SIG-M5 (cell line): ENCODE data around the gene G2E3.
"Not testable (repeated sequence)": the region's sequence is repeated elsewhere in the genome, so short reads cannot be mapped to it uniquely, and the experiment has no call there.

Experiments
- DNase-seq: peaks from one replicate; lab custom pipeline; 2025; lab: John Stamatoyannopoulos, UW

G2E3 gene, protein sequence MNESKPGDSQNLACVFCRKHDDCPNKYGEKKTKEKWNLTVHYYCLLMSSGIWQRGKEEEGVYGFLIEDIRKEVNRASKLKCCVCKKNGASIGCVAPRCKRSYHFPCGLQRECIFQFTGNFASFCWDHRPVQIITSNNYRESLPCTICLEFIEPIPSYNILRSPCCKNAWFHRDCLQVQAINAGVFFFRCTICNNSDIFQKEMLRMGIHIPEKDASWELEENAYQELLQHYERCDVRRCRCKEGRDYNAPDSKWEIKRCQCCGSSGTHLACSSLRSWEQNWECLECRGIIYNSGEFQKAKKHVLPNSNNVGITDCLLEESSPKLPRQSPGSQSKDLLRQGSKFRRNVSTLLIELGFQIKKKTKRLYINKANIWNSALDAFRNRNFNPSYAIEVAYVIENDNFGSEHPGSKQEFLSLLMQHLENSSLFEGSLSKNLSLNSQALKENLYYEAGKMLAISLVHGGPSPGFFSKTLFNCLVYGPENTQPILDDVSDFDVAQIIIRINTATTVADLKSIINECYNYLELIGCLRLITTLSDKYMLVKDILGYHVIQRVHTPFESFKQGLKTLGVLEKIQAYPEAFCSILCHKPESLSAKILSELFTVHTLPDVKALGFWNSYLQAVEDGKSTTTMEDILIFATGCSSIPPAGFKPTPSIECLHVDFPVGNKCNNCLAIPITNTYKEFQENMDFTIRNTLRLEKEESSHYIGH

GRCh38 chr14:30558675-30559555 is at the start of gene G2E3:
G2E3 (plus strand) TSS chr14:30559158; CDS start chr14:30581080, 21,922 bp downstream.
- no peak for DNase-seq

DNA sequence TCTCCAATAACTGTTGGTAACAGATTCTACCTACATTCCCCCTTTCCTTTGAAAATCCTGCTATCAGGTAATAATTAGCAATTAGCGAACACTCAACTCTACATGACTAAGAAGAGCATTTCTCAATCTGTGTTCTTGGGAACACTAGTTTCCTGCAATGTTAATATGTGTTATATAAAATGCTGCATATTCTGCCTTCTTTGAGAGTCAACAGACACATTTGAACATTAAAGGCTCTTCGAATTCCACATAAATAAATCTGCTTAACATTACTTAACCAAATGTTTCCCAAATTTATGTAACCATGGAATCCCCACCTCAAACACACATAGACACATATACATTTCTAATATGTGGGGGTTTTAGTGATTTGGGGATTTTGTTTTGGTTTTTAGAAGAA is 41.2 kb upstream of the G2E3 start:
- DNase-seq = no peak

GRCh38 chr14:30518867-30519560 is 39.9 kb upstream of the G2E3 start:
- DNase-seq = no peak

DNA sequence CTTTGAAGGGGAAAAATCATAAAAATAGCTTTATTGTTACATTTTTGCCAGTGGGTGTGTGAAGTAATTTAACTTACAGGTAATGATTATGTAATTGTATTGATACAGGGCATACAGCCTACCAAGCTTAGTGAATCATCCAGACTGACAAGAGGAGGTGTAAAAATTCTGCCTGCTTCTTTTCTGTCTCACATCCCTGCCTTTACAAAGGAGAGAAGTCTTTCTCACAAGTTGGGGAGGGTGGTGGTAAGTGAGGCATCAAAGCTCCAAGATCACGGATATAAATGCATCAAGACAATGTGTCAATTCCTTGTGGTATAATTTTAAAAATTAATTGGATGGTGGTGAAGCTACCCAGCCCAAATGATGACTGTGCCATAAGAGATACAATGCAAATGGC is 39.0 kb upstream of the G2E3 start:
- DNase-seq = no peak

- no peak for DNase-seq
Observed at GRCh38 chr14:30520536-30520935, 38.4 kb upstream of the G2E3 start.

GRCh38 chr14:30521899-30522736 is 36.8 kb upstream of the G2E3 start:
- no peak for DNase-seq

GRCh38 chr14:30525833-30526232 is 33.1 kb upstream of the G2E3 start:
- DNase-seq = no peak

GRCh38 chr14:30527196-30527595 is 31.8 kb upstream of the G2E3 start:
- DNase-seq = no peak

DNA sequence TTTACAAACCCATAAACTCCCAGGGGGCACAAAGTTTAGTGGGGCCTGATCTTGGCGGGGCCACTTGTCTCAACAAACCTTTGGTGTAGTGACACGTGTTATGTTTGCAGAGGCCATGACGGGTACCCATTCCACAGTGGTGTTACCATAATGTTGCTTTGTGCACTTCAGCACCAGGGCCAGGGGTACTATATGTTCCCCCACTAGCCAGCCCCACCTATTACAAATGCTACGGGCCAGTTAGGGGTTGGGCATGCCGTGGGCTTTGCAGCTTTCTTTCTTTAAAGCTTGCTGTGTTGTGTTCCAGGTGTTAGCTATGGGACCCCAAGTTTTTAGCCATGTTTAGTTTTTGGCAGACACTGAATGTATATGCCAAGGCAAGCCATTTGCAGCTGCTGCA is 30.8 kb upstream of the G2E3 start:
- no peak for DNase-seq

DNA sequence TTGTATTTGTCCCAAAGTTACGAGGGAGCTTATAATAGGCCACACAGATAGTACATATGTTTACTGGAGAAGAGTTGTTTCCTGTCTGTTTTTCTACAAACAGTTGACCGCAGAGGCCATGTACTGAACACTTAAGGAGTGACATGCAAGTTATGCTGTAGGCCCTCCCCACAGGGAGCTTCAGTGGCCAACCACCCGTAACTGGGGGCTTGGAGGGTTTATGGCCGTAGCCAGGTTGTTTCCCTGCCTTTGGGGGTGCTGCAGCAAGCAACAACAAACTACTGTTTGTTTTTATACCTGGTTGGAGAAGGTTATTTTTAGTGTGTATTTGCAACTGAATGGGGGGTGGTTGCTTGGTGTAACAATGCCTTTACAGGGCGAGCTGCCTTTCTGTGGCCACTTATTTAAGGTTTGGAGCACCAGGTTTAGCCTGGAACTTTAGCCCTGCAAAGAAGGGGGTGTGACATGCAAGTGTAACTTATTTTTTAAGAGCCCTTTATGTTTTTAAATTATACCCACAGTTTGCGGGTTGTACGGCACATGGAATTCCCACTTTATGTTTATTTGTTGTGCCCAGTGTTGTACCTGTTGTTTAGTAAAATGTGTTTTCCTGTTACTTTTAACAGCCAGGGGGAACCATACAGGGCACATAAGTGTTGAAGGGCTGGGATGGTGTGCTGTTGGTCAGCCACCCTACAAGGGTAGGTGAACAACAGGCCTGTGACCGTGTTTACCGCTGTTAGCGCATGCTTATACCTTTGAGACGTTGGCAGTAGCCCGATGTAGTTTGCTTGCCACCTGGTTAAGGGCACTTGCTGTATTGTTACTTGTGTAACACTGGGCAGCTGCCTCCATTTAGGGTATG is 29.9 kb upstream of the G2E3 start:
- no peak for DNase-seq

DNA sequence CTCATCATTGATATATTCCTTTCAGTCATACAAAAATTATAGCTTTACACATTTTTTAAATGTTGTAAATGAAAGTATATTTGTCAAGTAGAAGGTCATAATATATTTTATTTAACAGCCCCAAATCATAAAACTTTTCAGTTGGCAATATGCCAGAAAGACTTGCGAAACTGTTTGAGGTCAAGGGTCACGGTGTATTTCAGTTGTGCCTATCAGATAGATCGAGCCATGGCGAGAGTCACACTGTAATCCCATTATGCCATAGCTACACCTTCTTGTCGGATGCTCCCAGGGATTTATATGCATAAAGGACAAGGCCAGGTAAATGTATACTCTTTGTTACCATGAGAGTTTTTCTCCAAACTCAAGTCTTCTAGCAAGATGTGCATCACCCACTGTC is 26.7 kb upstream of the G2E3 start:
- DNase-seq = no peak

- no peak for DNase-seq
Observed at GRCh38 chr14:30533126-30533525, 25.8 kb upstream of the G2E3 start.

GRCh38 chr14:30541318-30541717 is 17.6 kb upstream of the G2E3 start:
- DNase-seq = no peak

GRCh38 chr14:30546735-30547134 is 12.2 kb upstream of the G2E3 start:
- not testable (repeated sequence) for DNase-seq

DNA sequence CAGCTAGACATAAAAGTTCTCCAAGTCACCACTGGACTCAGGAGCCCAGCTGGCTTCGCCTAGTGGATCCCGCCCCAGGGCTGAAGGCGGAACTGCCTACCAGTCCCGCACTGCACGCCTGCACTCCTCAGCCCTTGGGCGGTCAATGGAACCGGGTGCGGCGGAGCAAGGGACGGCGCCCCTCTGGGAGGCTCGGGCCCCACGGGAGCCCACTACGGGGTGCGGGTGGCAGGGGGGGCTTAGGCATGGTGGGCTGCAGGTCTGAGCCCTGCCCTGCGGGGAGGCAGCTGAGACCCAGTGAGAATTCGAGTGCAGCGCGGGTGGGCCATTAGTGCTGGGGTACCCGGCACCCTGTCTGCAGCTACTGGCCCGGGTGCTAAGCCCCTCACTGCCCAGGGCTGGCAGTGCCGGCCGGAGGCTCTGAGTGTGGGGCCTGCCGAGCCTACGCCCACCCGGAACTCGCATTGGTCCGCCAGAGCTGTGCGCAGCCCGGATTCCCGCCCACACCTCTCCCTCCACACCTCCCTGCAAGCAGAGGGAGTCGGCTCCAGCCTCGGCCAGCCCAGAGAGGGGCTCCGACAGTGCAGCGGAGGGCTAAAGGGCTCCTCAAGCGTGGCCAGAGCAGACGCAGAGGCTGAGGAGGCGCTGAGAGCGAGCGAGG is 11.4 kb upstream of the G2E3 start:
- no peak for DNase-seq

DNA sequence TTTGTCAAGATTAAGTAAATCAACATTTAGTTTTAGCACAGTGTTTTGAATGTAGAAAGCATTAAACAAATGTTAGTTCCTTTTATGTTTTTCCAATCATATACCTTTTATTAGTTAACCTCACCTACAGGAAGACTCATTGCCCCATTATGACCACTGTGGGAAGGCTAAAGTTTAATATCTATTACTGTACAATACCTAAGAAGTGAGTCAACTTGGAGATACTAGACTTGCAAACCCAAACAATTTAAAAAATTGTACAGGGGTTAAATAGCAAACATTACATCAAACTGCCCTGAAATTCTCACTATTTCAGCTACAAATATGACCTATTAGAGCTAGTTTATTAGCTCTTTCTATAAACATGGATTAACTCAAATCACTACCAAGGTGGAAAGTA is 8.6 kb upstream of the G2E3 start:
- no peak for DNase-seq

DNA sequence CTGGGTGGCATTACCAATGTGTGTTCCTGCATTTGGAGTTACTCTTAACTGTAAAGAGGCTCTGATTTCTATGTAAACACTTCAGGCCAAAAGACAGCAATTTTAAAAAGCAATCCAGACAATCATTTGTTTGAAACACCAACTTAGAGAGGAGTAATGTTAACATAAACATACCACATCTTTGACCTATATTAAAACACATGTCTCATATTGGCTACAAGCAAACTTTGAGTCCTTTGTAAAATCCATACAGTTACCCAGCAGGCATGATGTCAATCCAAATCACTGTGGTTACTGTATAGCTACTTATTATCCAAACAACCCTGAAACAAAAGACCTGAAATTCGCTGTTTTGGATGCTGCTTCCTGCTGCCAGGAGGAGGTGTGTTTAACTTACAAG is 7.5 kb upstream of the G2E3 start:
- no peak for DNase-seq

GRCh38 chr14:30553311-30553989 is 5.5 kb upstream of the G2E3 start:
- no peak for DNase-seq

DNA sequence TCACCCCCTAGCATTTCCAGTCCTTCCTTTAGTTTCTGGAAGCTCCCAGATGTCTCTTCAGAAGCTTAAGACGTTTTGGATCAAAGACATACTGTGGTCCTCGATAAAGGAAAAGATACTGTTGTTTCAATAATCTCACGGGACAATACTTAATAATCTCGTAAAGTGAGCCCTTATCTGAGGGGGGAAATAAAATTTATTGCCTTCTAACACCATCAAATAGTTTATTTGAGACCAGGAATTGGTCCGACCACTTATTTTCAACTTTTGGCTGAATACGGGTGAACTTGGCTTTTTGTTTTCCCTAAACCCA is 640 bp upstream of the G2E3 start:
- no peak for DNase-seq
